Karpas-422 (cell line): ENCODE measurements around the gene GALNT2. TPM values are rescaled to one million over a fixed set of nuclear protein-coding genes. Genes with fewer than 3 reads are reported as not detected.

ENCODE experiments used
- DNase-seq: peaks from one replicate; pipeline ENCODE4 v3.0.0-alpha.2; 2015
- H2AFZ ChIP-seq: fragments of 200-600 bp; sonication (generic); 2 replicates; pipeline ENCODE4 v1.6.1; 2014; ENCODE audit warnings: antibody characterized with exemption, low read length, mixed read lengths
- H3K27ac ChIP-seq: fragments of 200-600 bp; sonication (generic); 2 replicates; pipeline ENCODE4 v1.5.1; 2014; ENCODE audit warnings: mild to moderate bottlenecking, low read length, moderate library complexity
- H3K27me3 ChIP-seq: fragments of 200-600 bp; sonication (generic); 2 replicates; pipeline ENCODE4 v1.6.1; 2014; ENCODE audit warnings: low read length, mixed read lengths
- H3K36me3 ChIP-seq: fragments of 200-600 bp; sonication (generic); 2 replicates; pipeline ENCODE4 v1.6.1; 2014; ENCODE audit warnings: low read length, mixed read lengths; ENCODE audit not compliant: insufficient read depth
- H3K4me1 ChIP-seq: fragments of 200-600 bp; sonication (generic); 2 replicates; pipeline ENCODE4 v1.6.1; 2014; ENCODE audit warnings: mild to moderate bottlenecking, low read length, mixed read lengths
- H3K4me2 ChIP-seq: fragments of 200-600 bp; sonication (generic); 2 replicates; pipeline ENCODE4 v1.6.1; 2014; ENCODE audit warnings: low read length, low read depth, mild to moderate bottlenecking; ENCODE audit not compliant: poor library complexity, severe bottlenecking
- H3K4me3 ChIP-seq: fragments of 200-600 bp; sonication (generic); 2 replicates; pipeline ENCODE4 v1.5.1; 2014; ENCODE audit warnings: mild to moderate bottlenecking, antibody characterized with exemption, low read length, mixed read lengths
- H3K79me2 ChIP-seq: fragments of 200-600 bp; sonication (generic); 2 replicates; pipeline ENCODE4 v1.6.1; 2014; ENCODE audit warnings: mild to moderate bottlenecking, low read length, mixed read lengths
- H3K9ac ChIP-seq: fragments of 200-600 bp; sonication (generic); 2 replicates; pipeline ENCODE4 v1.6.0; 2014; ENCODE audit warnings: low read length
- H3K9me2 ChIP-seq: fragments of 200-600 bp; sonication (generic), shearing (Covaris generic); replicated peaks from 2 replicates; pipeline ENCODE4 v1.6.0; 2014; ENCODE audit warnings: mild to moderate bottlenecking, low read length, moderate library complexity; ENCODE audit not compliant: insufficient read depth
- H3K9me3 ChIP-seq: fragments of 300-700, 200-600 bp; sonication (generic); 2 replicates; pipeline ENCODE4 v1.6.1; 2014; ENCODE audit warnings: low read length, mixed read lengths
- H4K20me1 ChIP-seq: fragments of 200-600 bp; sonication (generic); 2 replicates; pipeline ENCODE4 v1.6.1; 2014; ENCODE audit warnings: mild to moderate bottlenecking, antibody characterized with exemption, low read length, low read depth; ENCODE audit not compliant: insufficient read depth
- total RNA-seq: library from RNA; depleted of rRNA; stranded (reverse); fragments of >200 nt; shearing (Covaris generic); gene quantifications from 2 replicates; pipeline ENCODE4 v1.2.3, GENCODE V29; 2014; ENCODE audit warnings: low replicate concordance

The GALNT2 gene
- total RNA-seq, 1 experiment from 2014 or later, result 2.7 TPM

- Histone ChIP-seq H3K9ac (no peak overlapping the region), H3K4me2 (no peak overlapping the region), H3K36me3 (no peaks in the 10 kb centered on the region), H3K79me2 (no peaks in the 10 kb centered on the region), H3K4me1 (no peaks in the 10 kb centered on the region), H3K9me2 (no peaks in the 10 kb centered on the region), H4K20me1 (0 out of 2 replicates have a peak, but pooled peaks cover 15% of the 10 kb centered on the region), H3K4me3 (no peak overlapping the region), H2AFZ (no peak overlapping the region), H3K27ac (no peak overlapping the region), H3K27me3 (no peaks in the 10 kb centered on the region), H3K9me3 (no peaks in the 10 kb centered on the region)
- no peak for DNase-seq
Measured at GRCh38 chr1:230218667-230219066, 151.6 kb downstream of the GALNT2 start.

GRCh38 chr1:230219174-230220067 lies 152.4 kb downstream of the GALNT2 start:
- no peaks in the 10 kb centered on the region for H3K9me2 ChIP-seq
- DNase-seq, result no peak
- no peaks in the 10 kb centered on the region for H3K79me2 ChIP-seq
- H2AFZ ChIP-seq, result no peak overlapping the region
- no peaks in the 10 kb centered on the region for H3K4me1 ChIP-seq
- H3K4me3 ChIP-seq, result no peak overlapping the region
- H3K36me3 ChIP-seq, result no peaks in the 10 kb centered on the region
- H3K9ac ChIP-seq, result no peak overlapping the region
- 0 out of 2 replicates have a peak, but pooled peaks cover 15% of the 10 kb centered on the region for H4K20me1 ChIP-seq
- no peak overlapping the region for H3K27ac ChIP-seq
- H3K4me2 ChIP-seq, result no peak overlapping the region
- H3K27me3 ChIP-seq, result no peaks in the 10 kb centered on the region
- no peaks in the 10 kb centered on the region for H3K9me3 ChIP-seq

DNA sequence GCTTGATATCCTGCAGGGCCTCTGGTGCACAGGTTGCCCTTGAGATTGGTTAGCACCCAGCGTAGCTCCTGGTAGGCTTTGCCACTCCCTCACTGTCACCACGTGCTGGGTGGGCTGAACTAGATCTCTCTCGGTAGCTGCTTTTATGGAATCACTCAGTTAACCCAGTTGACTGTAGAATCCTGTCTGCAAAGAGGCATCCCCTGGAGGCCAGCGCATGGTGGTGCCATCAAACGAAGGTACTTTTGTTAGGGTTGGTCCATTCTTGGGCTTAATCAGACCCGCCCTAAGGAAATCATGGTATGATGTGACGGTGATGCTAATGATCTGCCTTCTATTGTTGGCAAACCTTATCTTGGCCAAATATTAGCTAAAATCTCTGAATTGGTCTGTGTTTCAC lies 153.4 kb downstream of the GALNT2 start:
- H3K9ac ChIP-seq, result no peak overlapping the region
- H3K27me3 ChIP-seq, result no peaks in the 10 kb centered on the region
- DNase-seq, result no peak
- H3K79me2 ChIP-seq, result no peaks in the 10 kb centered on the region
- no peak overlapping the region for H2AFZ ChIP-seq
- H3K27ac ChIP-seq, result no peak overlapping the region
- 0 out of 2 replicates have a peak, but pooled peaks cover 15% of the 10 kb centered on the region for H4K20me1 ChIP-seq
- no peak overlapping the region for H3K4me3 ChIP-seq
- H3K4me1 ChIP-seq, result no peaks in the 10 kb centered on the region
- no peaks in the 10 kb centered on the region for H3K9me2 ChIP-seq
- H3K36me3 ChIP-seq, result no peaks in the 10 kb centered on the region
- H3K4me2 ChIP-seq, result no peak overlapping the region
- no peaks in the 10 kb centered on the region for H3K9me3 ChIP-seq

DNA sequence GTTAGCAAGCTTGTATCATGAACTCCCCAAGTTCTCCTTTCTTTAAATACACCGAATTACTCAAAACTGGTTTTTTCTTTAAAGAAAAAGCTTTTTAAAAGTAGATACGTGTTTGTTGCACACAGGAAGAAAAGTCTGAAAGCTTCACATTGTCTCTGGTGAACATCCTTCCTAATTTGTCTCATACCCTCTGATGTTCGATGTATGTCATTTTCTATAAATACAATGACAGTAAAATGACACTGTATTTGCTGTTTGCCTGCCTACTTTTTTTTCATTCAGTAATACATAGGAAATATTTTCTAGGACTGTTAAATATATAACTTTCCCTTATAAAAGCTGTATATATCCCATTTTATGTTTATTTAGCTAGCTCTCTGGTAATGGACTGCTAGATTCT lies 153.9 kb downstream of the GALNT2 start:
- H3K36me3 ChIP-seq, result no peaks in the 10 kb centered on the region
- no peaks in the 10 kb centered on the region for H3K9me3 ChIP-seq
- no peaks in the 10 kb centered on the region for H3K4me1 ChIP-seq
- no peak overlapping the region for H2AFZ ChIP-seq
- H3K79me2 ChIP-seq, result no peaks in the 10 kb centered on the region
- no peak overlapping the region for H3K4me2 ChIP-seq
- DNase-seq, result no peak
- no peak overlapping the region for H3K27ac ChIP-seq
- no peak overlapping the region for H3K9ac ChIP-seq
- peaks cover 16% of the 10 kb centered on the region; the same call in 1 of the 2 replicates for H4K20me1 ChIP-seq
- H3K27me3 ChIP-seq, result no peaks in the 10 kb centered on the region
- H3K9me2 ChIP-seq, result no peaks in the 10 kb centered on the region
- H3K4me3 ChIP-seq, result no peak overlapping the region

GRCh38 chr1:230222678-230223077 lies 155.6 kb downstream of the GALNT2 start:
- Histone ChIP-seq H3K4me2 (no peak overlapping the region), H4K20me1 (peaks cover 19% of the 10 kb centered on the region; the same call in 1 of the 2 replicates), H3K79me2 (no peaks in the 10 kb centered on the region), H3K9me2 (no peaks in the 10 kb centered on the region), H3K36me3 (no peaks in the 10 kb centered on the region), H3K9ac (no peak overlapping the region), H3K27me3 (no peaks in the 10 kb centered on the region), H2AFZ (no peak overlapping the region), H3K9me3 (no peaks in the 10 kb centered on the region), H3K4me1 (no peaks in the 10 kb centered on the region), H3K4me3 (no peak overlapping the region), H3K27ac (no peak overlapping the region)
- DNase-seq, result no peak

GRCh38 chr1:230224101-230224960 lies 157.3 kb downstream of the GALNT2 start:
- Histone ChIP-seq H3K36me3 (no peaks in the 10 kb centered on the region), H3K9ac (no peak overlapping the region), H3K79me2 (no peaks in the 10 kb centered on the region), H3K9me2 (no peaks in the 10 kb centered on the region), H2AFZ (no peak overlapping the region), H3K9me3 (no peaks in the 10 kb centered on the region), H3K4me1 (no peaks in the 10 kb centered on the region), H3K27ac (no peak overlapping the region), H4K20me1 (peaks cover 14% of the 10 kb centered on the region; the same call in 1 of the 2 replicates), H3K4me2 (no peak overlapping the region), H3K4me3 (no peak overlapping the region), H3K27me3 (no peaks in the 10 kb centered on the region)
- no peak for DNase-seq

GRCh38 chr1:230226007-230226800 lies 159.2 kb downstream of the GALNT2 start:
- no peak overlapping the region for H3K4me3 ChIP-seq
- no peak overlapping the region for H3K4me2 ChIP-seq
- H2AFZ ChIP-seq, result no peak overlapping the region
- no peaks in the 10 kb centered on the region for H3K9me3 ChIP-seq
- H3K9me2 ChIP-seq, result no peaks in the 10 kb centered on the region
- H3K4me1 ChIP-seq, result no peaks in the 10 kb centered on the region
- no peaks in the 10 kb centered on the region for H3K27me3 ChIP-seq
- no peak overlapping the region for H3K27ac ChIP-seq
- no peak overlapping the region for H3K9ac ChIP-seq
- DNase-seq, result no peak
- H4K20me1 ChIP-seq, result peaks cover 5% of the 10 kb centered on the region; the same call in 1 of the 2 replicates
- H3K79me2 ChIP-seq, result no peaks in the 10 kb centered on the region
- H3K36me3 ChIP-seq, result no peaks in the 10 kb centered on the region
